HG02852 (cell line): ENCODE measurements around the gene IFT43.
A peak's percentile ranks its signal among the peaks of the same experiment; 100 is the strongest.

Experiments
- ATAC-seq: cut with Tn5 transposase; IDR thresholded peaks from one replicate; pipeline ENCODE4 v1.9.1; 2021; ENCODE audit warnings: mild to moderate bottlenecking, moderate library complexity; ENCODE audit not compliant: unreplicated experiment

Gene IFT43

DNA sequence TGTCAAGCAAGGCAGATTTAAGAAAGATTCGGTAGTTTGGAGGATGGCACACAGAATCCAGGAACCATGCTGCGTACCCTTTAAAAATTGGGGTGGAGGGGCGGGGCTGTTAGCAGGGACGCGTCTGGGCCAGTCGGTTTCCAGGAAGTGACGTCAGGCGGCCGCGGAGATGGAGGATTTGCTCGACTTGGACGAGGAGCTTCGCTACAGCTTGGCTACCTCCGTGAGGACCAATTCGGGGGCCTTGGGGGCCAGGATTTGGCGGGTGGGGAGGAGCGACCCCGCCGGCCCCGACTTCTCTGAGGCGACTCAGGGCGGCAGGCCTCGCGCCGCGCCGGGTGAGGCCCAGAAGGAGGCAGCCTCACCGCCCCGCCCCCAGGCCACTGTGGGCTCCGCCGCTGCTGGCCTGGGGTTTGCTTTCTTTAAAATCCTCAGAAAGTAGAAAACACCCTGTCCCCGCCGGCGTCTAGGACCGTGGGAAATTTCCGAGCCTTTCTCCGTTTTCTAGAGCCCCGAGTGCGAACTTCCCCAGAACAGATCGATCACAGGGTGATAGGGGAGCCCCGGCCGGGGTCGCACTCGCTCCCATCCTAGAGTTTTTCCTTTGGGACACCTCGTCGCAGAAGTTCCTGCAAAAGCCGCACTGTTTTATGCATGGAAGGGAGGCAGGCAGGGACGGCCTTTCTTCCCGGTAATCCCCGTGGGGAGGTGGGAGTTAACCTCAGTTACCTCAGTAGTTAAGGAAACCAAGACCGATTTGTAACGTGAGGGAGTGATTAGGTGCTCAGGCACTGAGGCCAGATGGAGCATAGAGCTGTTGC is at the start of gene IFT43:
TSS of gene IFT43 (plus strand) at position 146 of the 821 bp plus-strand sequence. CDS start at position 170, 24 bp downstream.
- peak; percentile 69 for ATAC-seq

DNA sequence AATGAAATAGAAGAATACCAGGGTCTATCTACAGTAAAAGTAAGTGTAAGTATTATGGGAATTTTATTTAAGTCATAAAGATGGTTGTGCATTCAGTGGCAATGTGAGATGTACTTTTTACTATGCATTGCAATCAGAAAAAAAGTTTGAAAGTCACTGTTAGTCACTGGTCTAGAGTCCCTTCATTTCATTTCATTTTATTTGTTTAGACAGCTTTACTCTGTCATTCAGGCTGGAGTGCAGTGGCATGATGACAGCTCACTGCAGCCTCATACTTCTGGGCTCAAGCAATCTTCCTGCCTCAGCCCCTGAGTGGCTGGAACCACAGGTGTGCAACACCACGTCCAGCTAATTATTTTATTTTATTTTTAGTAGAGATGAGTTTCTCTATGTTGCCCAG is 46.4 kb upstream of the IFT43 start:
- ATAC-seq, result no peak

DNA sequence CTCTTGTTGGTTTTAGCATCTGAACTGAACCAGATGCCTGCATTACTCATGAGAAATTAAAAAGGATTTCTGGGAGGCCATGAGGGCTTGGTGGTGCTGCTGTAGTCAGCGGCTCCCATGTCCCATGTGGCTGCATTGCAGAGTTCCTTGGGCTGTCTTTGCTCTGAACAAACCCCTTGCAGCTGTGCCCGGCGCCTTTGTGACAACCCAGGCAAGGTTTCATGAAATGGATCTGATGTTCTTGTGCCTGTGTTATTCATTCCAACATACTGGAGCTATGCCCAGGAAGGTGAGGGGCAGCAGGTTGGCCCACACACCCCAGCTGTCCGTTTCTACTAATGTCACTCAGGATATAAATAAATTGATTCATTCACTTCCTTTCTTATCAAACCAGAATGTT is 44.5 kb upstream of the IFT43 start:
- no peak for ATAC-seq

DNA sequence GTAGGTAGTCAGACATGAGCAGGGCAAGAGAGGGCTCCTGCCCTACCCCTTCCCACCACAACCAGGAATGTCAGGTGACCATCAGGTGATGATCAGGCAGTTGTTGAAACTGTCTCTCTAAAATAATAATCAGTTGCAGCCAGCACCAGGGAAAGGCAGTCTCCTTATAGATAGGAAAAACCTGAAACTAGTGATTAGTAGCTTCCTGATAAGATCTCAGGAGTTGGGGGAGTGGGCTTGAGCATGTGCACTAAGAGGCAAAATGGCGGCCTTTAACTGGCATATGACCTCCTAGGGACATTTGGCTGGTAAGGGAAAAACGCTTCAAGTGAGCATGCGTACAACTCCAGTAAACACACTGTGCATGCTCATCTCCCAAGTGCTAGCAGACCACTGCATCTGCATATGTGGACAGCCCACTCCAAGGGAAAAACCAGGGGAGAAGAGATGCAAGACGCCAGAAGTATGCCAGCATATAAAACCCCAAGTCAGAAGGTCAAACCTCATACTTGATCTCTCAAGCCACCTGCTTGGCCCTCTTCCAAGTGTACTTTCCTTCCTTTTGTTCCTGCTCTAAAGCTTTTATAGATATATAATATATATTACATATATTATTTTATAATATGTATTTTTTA is 40.8 kb upstream of the IFT43 start:
- ATAC-seq, result no peak

DNA sequence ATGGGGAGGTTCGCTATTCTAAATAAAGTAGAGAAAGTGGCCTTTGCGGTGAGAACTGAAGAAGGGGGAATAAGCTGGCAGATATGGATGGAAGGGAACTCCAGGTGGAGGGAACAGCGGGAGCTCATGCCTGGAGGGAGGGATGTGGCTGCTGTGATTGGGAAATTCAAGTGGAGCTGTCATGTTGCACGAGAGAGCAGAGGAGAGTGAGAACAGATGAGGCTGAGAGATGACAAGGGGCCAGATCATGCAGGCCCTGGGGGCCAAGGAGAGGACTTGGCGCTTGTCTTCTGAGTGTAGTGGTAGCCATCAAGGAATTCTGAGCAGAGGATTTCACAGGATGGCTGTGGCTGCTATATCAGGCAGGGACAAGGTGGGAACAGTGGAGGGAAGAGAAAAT is 38.8 kb upstream of the IFT43 start:
- no peak for ATAC-seq

DNA sequence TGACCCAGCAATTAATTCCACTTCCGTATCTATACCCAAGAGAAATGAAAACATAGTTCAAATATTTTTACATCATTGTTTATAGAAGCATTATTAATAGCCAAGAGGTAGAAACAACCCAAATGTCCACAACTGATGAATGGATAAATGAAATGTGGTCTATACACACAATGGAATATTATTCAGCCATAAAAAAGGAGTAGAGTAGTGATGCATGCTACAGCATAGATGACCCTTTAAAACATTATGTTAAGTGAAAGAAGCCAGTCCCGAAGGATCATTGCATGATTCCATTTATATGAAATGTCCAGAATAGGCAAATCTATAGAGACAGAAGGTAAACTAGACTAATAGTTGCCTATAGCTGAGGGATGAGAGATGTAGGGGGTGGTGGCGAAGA is 33.1 kb upstream of the IFT43 start:
- ATAC-seq, result no peak

DNA sequence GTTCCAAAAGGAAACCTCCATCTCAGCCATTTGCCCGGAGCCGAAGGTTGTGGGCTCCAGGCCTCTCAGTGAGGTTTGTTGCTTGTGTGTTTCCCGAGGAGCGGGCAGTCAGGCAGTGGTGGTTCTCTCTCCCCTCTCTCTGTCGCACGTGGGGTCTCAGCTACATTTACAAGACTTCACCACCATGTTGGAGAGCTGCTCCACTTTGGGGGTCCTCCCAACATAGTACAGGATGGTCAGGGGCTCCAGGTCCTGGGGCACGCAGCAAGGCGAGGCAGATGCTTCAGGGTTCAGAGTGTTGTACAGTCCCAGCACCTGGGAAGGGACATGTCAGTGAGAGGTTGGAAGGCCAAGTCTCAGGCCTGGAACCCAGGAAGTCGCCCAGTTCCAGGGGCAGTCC is 26.5 kb upstream of the IFT43 start:
- no peak for ATAC-seq

DNA sequence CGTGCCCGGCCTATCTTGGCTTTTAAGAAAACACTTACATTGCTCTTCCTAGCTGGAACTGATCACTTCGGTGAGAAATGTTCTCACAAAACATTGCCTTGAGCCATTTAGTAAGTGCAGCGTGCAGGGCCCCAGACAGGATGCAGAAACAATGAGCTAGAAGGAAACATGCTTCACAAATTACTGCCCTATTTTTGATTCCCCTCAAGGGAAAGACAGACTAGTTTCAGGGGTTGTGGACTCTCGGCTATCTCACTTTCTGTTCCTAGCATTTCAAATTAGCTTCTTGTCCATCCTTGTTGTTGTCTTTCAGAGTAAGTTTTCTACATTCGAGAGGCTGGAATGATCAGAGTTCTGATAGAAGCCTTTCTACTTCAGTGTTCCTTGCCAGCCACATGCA is 25.3 kb upstream of the IFT43 start:
- ATAC-seq, result peak; percentile 89

DNA sequence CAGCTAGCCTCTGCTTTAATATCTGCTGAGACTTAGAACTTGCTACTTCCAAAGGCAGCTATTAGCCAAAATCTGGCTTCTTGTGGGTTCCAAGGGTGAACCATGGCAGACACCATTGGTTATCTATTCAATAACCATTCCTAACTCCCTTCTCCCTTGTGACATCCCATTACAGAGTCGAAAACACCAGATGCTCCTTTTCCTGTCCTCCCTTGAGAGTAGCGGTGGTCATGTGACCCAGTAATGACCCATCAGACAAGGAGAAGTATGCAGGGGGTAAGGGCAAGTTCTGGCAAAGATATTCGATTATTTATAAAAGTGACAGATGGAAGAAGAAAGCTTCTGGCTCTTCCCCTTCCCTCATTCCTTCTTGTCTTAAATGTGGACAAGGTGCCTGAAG is 23.9 kb upstream of the IFT43 start:
- no peak for ATAC-seq

DNA sequence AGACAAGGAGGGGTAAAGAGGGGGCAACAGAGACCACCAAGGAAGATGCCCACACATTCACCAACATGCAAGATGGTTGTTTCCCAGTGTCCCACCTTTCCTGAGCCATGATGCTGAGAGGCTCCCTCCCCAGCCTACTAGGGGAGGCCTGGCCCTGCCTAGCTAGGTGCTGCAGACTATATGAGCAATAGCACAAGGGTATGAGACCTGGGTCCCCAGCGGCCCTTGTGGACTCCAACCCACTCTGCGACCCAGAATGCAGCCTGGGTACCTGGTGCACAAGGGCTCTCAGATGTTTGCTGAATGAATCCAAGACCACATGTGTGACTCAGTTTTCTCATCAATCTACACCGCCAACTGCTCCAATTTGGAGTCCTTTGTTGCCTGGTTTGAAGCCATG is 17.7 kb upstream of the IFT43 start:
- no peak for ATAC-seq

DNA sequence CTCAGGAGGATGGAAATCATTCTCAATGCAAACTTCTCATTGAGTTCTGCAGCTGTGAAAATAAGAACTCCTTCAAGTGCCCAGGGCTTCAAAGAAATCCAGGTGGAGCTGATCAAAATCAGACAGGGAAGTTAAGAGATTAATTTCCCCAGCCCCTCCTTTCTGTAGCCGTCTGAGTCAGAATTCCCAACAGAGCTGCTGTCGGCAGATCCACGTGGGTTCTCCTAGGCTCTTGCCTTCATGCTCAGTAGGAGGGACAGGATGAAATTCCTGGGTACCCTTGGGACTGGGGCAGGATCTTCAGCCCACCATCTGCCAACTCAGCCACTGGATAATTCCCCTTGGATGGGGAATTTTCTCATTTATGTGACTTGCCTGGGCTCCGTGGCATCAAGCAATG is 17.1 kb upstream of the IFT43 start:
- no peak for ATAC-seq

DNA sequence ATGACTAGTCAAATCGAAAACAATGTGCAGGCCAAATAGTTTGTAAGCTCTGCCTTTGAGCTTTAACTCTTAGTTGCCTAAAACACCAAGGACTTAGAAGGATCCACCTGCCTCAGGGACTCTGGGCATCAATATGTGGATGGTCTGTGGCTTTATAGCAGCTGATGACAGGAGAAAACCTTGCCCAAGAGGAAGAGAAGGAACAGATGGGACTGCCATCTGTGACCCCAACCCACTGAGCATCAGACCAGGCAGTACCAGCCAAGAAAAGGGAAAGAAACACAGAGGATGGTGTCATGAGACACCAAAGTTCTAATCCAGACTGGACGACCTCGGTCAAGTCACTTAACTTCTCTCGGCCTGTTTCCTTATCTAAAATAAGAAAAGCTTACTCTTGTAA is 16.4 kb upstream of the IFT43 start:
- ATAC-seq, result no peak

DNA sequence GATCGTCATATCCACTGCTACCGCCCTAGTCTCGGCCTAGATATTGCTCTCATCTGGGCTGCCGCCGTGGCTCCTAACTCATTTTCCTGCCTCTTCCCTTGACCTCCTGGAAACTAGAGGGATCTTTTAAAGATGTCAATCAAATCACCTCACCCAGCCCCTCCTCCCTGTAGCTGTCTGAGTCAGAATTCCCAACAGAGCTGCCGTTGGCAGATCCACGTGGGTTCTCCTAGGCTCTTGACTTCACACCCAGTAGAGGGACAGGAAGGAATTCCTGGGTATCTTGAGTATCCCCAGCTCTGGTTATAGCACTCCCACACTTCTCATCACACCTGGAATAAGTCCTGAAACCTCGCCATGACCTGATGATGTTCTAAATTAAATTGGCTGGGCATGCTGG is 15.7 kb upstream of the IFT43 start:
- no peak for ATAC-seq

DNA sequence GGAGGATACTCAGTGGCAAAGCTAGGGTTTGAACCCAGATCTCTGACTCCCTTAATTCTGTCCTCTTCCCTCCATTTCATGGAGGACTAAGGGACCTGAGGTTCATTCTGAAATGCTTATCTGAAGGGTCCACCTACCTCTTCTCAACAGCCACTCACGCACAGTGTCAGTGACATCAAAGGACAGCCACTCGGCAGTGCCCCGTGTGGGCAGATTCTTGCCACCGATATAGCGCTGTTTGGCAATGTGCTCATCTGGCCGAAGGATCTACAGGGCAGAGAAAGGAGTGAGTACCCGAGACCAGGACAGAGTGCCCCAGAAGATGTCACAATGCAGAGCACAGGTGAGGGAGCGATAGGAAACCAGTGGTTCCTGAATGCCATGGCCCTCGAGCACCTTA is 14.6 kb upstream of the IFT43 start:
- no peak for ATAC-seq

DNA sequence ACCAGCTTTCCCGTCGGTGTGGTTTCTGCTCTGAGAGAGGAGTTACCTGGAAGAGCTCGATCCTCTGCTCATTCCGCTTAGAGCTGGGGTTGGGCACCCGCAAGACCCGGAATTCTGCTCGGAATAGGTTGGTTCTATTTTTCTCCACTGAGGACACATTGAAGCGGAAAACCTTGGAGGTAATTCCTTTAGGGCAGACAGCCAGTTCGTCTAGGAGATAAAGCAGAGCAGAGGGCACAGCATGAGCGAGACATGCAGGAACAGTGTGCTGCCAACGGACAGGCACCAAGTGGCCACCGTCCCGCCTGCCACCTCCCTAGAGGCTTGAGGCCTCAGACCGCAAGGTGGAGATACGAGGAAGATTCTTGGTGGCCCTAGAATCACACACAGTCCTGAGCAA is 14.1 kb upstream of the IFT43 start:
- ATAC-seq, result no peak

DNA sequence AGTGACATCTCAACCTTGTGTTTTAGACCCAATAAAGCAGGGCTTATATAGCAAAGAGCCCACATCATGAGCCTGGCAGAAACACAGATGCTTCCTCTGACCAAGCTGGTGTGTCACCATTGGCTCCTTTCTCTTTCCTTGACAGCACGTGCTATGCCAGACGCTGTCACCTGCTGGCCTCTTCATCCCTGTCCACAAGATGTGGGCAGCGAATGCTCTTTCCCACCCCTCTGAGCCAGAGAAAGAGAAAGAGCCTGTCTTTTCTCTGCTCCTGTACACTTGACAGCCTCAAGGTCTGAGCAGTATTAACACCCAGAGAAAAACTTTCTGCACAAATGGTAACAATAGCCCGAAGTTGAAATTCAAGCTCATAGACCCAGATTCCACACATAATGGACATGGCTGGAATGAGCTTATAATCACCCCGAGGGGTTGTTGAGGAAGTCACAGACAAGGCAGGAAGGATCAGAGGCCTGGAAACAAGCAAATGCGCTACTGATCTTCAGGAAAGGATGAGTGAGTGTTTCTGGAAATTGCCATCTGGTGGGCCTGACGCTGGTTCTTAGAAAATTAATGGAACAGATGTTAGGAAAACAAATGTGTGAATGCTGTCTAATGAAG is 12.7 kb upstream of the IFT43 start:
- ATAC-seq, result no peak

DNA sequence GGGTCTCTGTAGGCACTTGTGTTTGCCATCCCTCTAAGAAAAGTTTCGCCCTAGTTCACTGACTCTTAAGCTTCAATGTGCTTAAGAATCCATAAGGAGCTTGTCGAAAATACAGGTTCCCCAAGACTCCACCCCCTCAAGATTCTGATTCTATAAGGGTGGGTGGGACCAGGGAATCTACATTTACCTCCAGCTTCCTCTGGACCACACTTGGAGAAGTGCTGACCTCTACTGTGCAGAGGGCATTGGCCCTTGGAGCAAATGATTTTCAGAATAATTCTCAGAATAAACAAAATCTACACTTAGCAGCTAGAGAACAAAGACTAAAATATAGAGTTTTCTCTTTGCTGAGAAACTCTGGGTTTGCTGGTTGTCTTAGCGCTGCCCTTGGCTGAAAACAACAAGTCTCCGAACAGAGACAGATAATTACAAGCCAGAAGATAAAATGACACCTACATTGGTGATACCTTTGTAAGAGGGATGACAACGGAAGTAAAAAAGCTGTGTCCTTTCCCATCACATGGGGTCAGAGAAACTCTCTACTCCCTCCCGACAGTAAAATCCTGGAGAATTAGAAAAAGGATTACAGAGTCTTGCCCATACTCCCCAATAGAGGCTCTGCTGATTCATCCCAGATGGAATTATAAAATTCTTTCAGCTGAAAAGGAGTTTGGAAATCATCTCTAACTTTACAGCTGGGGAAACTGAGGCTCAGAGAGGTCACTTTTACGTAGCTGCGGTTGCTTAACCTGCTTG is 8.6 kb upstream of the IFT43 start:
- ATAC-seq, result no peak

DNA sequence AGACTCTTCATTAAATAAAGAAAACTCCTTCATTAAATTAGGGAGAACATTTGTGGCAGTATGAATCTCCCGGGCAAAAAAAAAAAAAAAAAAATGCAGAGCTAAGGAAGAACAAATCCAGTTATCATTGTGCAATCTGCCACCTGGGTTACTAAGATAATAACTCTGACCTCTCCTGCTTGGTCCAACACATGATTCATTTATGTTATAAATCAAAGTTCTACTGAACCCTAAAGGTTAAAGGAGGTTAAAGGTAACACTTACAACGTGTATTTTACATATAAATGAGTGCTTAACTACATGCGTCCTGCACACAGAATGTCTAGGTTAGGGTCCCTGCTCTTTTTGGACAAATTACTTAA is 8.0 kb upstream of the IFT43 start:
- ATAC-seq, result no peak

DNA sequence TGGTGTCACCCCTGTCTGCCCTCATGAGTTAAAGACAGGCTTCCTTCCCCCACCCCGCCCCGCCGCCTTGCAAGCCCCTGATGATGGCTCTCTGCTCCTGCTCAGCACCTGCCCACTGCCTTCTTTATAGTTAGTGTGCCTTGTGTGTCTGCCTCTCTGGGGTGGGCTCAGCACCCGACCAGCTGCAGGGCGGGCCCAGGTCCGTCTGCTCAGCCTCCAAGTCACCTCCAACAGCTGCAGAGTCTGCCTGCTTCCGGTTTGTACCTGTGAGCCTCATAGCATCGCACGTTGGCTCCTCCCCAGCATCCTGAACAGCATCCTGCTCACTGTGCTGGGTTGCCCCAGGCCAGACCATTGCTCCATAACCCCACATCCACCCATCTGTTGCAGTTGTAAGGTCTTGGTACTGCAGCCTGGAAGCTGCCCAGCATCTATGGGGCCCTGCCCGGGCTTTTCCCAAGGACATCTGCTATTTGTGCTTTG is 7.3 kb upstream of the IFT43 start:
- no peak for ATAC-seq

DNA sequence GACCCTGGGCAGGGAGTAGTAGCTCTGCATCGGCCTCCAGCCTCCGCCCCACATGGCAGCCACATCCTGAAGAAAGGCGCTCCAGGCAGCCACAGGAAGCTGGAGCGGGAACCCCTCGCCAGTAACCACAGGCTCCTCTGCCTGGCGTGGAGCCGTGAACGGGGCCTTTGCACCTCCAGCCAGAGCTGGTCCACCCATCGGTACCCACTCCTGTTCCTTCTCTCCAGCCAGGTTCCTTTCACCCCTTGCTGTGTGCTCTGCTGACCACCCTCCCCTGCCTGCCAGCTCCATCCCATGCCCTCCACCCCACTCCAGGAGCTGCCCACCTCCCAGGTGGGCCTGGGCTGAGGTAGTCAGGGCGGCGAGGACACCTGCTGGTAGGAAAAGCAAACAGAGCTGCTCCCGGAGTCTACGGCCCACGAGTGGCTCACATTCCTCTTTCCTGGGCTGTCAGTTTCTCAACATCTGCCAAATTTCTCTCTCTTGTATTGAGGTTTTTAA is 6.4 kb upstream of the IFT43 start:
- no peak for ATAC-seq
